Breast epithelium (tissue), 3 donors: ENCODE data around the gene ATP9B.

Experiments used
- POLR2A ChIP-seq: fragments of 450-650 bp; IDR thresholded peaks from one replicate; pipeline ENCODE4 v1.6.1; 2016; ENCODE audit warnings: antibody characterized with exemption, mild to moderate bottlenecking, moderate library complexity
- POLR2AphosphoS5 ChIP-seq, 3 donors: sonication (generic); formaldehyde crosslinking; IDR thresholded peaks; one replicate each; pipeline ENCODE4 v1.6.1; 2017; ENCODE audit warnings: antibody characterized with exemption in 3 of 3
- TF ChIP-seq, protein P1 (sequence below), 3 donors: fragments of 450-650 bp; IDR thresholded peaks; one replicate each; pipeline ENCODE4 v1.5.1; 2016 to 2017; ENCODE audit warnings: antibody characterized with exemption in 3 of 3, mild to moderate bottlenecking in 3 of 3, moderate library complexity in 3 of 3

DNA sequence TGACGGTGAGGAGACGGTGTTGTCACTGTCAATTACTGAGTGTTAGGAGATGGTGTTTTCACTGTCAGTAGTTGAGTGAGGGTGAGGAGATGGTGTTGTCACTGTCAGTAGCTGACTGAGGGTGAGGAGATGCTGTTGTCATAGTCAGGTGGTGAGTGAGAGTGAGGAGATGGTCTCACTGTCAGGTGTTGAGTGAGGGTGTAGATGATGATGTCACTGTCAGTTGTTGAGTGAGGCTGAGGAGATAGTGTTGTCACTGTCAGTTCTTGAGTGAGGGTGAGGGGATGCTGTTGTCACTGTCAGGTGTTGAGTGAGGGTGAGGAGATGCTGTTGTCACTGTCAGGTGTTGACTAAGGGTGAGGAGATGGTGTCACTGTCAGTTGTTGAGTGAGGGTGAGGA lies 3.4 kb upstream of the ATP9B start:
- TF ChIP-seq, protein P1, sequence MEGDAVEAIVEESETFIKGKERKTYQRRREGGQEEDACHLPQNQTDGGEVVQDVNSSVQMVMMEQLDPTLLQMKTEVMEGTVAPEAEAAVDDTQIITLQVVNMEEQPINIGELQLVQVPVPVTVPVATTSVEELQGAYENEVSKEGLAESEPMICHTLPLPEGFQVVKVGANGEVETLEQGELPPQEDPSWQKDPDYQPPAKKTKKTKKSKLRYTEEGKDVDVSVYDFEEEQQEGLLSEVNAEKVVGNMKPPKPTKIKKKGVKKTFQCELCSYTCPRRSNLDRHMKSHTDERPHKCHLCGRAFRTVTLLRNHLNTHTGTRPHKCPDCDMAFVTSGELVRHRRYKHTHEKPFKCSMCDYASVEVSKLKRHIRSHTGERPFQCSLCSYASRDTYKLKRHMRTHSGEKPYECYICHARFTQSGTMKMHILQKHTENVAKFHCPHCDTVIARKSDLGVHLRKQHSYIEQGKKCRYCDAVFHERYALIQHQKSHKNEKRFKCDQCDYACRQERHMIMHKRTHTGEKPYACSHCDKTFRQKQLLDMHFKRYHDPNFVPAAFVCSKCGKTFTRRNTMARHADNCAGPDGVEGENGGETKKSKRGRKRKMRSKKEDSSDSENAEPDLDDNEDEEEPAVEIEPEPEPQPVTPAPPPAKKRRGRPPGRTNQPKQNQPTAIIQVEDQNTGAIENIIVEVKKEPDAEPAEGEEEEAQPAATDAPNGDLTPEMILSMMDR (IDR thresholded peaks at IDR 0.05), result no peak
- no peak for TF ChIP-seq POLR2A
- no peak for TF ChIP-seq POLR2AphosphoS5 (IDR thresholded peaks at IDR 0.05)
